Urothelium cell line (cell line): ENCODE results near the gene TAF15.
A peak's percentile ranks its signal among the peaks of the same experiment; 100 is the strongest.

Experiments used
- DNase-seq: peaks from one replicate; pipeline ENCODE4 v3.0.0; 2011; ENCODE audit warnings: low spot score, mixed read lengths
- FAIRE-seq: peaks from 2 replicates; lab custom pipeline; 2011; peaks lifted over from hg19 to GRCh38; lab: Jason Lieb, UNC

The TAF15 gene

DNA sequence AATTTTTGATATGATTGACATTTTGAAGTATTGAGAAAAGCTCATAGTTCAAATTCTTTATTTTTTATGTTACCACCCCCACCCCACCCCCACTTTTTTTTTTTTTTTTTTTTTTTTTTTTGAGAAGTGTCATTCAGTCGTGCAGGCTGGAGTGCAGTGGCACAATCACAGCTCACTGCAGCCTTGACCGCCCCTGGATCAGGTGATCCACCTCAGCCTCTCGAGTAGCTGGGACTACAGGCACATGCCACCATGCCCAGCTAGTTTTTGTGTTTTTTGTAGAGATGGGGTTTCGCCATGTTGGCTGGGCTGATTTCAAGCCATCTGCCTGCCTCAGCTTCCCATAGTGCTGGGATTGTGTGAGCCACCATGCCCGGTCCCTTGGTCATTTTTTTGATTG lies 7.4 kb downstream of the TAF15 start:
- no peak for FAIRE-seq

DNA sequence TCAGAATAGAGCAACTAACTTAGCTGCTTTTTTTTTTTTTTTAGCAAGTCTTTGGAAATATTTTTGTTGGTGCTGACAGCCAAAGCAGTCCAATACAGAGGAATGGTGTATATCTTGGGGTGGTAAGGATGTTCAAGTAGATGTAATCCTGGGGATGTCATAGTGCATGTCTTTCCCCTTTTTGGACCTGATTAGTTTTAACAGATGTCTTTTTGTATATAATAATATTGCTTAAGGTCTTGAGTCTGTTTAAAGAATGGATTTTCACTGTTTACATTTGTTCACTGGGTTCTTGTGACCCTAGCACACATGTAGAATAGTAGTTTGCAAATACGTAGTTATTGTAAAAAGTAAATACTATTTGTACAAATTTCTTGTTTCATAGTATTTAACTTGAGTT lies 7.9 kb downstream of the TAF15 start:
- FAIRE-seq (no peak), DNase-seq (no peak)

More for the DNA sequence above, 7.4 kb downstream of the TAF15 start:
- no peak for DNase-seq

DNA sequence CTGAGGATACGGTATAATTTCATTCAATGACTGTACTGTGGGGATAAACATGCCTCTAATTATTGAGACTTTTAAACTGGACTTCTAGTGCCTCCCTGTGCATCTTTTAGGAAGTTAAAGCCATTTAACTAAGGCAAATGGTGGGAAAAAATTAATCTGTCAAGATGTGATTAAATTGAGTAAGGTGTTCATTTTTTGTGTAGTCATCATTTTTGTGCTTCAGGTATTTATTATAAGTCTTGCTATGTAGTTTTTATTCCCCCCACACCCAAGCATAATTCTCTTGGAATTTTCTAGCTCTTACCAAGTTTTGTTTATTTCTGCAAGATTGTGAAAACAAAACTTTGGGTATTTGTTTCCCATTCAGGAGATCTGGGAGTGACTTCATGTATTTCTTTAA lies 10.2 kb downstream of the TAF15 start:
- DNase-seq (no peak), FAIRE-seq (no peak)

DNA sequence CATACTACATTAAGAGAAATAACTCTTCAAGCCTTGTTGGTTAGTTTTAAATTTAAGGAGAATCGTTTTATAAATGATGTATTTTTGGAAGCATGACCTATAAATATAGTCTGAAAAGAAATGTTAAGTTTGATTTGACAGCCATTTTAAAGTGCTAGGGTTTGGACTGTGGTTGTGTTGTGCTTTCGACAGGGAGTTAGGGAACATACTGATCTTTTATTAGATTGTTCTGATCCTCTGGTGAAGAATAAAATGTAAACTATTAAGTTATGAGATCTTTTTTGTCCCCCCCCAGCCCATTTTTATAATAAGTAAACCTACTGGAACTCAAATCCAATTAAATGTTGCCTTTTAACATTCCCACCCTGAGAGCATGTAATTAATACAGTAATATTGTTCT lies 12.0 kb downstream of the TAF15 start:
- FAIRE-seq (no peak), DNase-seq (no peak)

DNA sequence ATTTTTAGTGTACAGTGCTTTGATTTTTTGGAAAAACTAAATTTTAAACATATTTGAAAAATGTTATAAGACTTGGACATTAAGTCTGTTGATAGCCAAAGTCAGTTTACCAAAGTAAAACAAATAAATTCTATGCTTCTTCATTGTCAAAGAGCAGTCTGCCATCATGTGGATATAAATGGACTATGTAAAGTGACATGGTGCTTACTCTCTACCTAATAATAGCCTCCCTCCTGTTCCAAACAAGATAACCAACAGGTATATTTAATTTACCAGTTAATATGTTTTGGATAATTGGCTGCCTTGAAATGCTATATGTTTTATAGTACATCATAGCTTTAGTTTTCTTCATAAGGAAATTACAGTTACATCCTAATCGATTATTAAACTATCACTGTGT lies 15.9 kb downstream of the TAF15 start:
- FAIRE-seq = no peak

DNA sequence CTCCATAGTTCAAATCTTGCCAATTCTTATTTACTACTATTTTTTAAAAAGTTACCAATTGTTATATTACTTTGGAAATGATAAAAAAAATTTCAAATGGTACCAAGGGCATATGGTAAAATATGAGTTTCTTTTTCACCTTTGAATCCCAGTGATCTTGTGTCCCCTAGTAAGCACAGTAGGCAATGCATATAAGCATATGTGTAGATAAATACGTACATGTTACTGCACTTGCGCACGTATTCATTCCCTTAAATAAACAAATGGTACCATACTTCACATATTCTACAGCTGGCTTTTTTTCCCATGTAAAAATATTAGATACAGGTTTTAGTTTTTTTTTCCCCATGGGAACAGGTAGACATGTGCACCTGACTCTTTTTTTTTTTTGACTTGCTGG lies 31.8 kb downstream of the TAF15 start:
- DNase-seq (no peak), FAIRE-seq (no peak)

More for the DNA sequence above, 15.9 kb downstream of the TAF15 start:
- DNase-seq = no peak

DNA sequence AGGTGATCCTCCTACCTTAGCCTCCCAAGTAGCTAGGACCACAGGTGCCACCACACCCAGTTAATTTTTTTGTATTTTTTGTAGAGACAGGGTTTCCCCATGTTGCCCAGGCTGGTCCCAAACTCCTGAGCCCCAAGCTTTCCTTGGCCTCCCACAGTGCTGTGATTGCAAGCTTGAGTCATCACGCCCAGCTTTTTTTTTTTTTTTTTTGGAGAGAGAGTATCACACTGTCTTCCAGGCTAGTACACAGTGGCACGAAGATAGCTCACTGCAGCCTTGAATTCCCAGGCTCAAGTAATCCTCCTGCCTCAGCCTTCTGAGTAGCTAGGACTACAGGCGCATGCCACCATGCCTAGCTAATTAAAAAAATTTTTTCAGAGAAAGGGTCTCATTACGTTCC lies 32.2 kb downstream of the TAF15 start:
- no peak for DNase-seq
- no peak for FAIRE-seq

DNA sequence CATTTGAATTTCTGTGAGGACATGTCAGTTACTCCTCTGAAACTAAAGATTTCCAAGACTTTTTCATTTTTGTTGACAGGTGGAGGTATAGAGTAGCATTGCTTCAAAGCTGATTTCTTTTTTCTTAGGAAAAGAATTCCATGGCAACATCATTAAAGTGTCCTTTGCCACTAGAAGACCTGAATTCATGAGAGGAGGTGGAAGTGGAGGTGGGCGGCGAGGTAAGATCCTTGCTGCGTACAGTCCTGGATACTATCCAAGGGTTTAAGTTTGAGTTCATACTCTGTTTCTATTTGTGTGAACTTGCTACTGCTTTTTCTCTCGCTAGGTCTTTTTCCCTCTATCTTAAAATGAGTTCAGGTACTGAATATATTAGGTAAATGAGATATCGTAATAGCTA lies 33.0 kb downstream of the TAF15 start:
- DNase-seq (no peak), FAIRE-seq (no peak)

DNA sequence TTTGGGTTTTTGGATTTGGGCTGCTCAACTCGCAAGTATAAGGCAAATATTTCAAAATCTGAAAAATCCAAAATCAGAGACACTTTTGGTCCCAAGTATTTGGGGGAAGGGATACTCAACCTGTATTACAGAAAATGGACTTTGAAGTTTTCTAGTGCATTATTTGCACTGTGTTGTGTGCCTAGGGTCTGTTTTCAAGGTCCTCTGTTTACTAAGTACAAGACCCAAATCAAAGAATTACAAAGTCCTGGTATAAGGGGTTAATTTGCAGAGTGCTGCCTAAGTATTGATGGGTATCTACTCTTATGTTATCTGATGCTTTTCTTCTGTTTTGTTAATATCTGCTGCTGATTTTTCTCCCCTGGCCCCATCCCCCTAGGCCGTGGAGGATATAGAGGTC lies 34.4 kb downstream of the TAF15 start:
- no peak for FAIRE-seq

DNA sequence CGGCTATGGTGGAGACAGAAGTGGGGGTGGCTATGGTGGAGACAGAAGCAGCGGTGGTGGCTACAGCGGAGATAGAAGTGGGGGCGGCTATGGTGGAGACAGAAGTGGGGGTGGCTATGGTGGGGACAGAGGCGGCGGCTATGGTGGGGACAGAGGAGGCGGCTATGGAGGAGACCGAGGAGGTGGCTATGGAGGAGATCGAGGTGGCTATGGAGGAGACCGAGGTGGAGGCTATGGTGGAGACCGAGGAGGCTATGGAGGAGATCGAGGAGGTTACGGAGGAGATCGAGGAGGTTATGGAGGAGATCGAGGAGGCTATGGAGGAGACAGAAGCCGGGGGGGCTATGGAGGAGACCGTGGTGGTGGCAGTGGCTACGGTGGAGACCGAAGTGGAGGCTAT lies 35.3 kb downstream of the TAF15 start:
- DNase-seq = no peak
- FAIRE-seq = no peak

More for the DNA sequence above, 34.4 kb downstream of the TAF15 start:
- DNase-seq = no peak

DNA sequence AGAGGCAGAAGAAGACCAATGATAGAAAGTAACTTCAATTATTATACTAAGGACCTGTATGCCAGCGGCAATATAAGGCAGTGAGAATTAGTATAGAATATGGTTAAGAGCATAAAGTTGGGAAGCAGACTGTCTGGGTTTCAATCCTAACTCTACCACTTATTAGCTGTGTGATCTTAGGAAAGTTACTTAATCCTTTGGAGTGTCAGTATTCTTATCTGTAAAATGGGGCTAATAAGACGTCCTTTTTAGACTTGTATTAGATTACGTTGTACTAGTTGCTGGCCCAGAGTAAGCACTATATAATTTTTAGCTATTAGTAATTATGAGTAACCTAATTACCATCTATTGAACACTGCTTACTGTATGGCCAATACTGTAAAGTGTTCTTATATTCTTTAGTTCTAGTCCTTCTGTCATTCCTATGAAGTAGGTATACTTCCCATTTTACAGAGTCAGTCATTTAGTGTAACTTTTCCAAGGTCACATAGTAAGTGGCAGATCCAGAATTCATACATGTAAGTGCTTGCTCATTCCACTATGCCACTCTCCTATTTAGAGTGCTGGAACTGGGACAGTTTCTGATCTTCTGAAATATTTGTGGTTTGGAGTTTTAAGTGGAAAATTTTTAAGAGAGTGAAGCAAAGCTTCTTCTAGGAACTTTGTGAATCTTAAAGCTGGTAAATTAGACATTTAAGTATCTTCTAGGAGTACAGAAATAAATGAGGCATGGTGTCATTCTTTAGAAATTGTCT lies 36.9 kb downstream of the TAF15 start:
- no peak for DNase-seq

DNA sequence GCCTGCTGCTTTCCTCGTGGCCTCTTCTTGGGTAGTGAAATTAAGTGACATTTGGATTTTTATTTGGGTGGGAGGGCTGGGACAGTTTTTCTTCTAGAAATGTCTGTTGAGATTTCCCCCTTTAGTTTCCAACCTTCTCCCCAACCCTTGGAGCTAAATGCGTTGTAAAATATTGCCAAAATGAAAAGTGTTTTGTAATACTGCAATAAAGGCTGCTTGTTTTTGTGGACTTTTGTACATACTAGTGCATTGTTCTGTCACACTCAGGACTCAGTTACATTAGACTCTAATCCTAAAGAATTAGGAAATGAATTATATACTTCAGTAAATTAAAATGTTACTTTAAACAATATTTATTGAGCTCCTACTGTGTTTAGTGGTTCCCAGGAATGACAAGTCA lies 37.7 kb downstream of the TAF15 start:
- no peak for FAIRE-seq
- no peak for DNase-seq

More for the DNA sequence above, 36.9 kb downstream of the TAF15 start:
- no peak for FAIRE-seq

DNA sequence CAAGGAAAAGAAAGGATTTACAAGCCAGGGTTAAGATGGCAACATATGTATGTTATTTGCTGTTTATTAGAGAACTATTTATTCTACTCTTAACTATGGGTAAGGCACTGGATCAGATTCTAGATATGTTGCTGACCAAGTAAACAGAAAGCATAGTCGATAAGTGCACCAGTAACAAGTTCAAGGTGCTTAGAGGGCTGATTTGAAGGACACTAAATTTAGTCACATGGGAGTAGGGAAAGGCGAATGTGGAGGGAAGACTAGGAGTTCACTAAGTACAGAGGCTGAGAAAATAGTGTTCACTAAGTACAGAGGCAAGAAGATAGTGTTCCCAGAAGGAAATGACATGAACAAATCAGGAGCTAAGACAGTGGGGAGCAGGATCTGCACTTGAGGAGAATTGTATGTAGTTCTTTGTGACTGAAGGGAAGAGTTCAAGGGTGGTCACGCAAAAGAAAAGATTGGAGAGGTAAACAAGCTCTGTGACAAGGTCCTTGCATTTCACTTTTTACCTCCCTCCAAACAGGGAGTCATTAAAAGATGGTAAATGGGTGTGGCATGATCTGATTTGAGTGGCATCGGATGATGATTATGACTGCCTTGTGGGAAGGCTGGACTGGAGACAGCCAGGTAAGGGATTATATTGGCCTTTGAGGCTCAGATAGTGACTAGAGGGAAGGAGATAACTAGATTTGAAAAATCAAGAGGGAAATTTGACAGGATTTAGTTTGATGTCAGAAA lies 38.5 kb downstream of the TAF15 start:
- no peak for FAIRE-seq

DNA sequence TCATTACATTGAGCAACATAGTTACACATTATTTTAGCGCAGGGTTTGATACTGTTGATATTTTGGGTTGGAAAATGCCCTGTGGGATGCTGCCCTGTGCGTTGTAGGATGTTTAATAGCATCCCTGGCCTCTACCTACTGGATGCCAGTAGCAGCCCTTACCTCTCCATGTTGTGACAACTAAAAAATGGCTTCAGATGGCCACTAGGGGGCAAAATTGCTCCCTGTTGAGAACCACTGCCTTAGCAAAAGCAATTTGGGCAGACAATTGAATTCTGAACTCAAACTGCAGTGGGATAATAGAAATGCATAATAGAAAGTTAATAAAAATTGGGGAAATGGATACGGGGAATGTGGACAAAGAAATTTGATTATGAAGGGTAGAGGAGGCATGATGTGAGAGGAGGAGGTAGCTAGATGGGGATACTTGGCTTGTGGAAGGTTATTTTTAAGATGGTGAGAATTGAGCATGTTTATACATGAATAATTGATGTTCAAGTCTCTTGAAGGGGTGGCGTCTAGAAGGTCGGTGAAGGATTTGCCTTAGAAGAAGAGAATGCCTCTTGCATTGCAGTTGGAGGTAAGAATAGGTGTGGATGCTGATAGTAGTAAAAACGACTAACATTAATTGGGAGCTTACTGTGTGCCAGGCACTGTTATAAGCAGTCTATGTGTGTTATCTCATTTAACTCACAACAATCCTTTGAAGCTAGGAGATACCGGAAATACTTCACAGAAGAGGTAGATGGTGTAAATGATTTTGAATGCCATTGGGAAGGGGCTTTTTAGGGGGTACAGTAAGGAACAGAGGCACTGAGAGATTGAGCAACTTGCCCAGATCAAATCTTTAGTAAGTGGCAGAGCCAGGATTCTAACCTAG lies 40.4 kb downstream of the TAF15 start:
- DNase-seq (peak; percentile 52), FAIRE-seq (no peak)

More for the DNA sequence above, 38.5 kb downstream of the TAF15 start:
- DNase-seq = no peak

DNA sequence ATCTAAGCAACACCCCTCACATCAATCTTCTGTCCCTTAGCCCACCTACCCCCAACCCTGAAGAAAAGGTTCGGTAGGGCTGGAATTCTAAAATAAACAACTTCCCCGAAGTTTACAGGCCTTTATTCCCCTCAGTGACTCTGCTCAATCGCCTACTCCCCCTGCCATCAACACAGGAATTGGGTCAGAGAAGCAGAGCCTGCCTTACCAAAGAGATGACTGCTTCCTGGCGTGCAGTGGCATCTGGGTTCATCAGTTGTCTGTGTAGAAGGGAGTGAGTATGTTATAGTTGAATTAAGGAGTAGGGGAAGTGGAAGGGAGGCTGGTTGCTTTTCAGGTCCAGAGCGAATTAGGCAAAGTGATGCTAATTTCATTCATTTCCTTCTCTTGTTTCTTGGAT lies 46.7 kb downstream of the TAF15 start:
- DNase-seq (no peak), FAIRE-seq (no peak)

DNA sequence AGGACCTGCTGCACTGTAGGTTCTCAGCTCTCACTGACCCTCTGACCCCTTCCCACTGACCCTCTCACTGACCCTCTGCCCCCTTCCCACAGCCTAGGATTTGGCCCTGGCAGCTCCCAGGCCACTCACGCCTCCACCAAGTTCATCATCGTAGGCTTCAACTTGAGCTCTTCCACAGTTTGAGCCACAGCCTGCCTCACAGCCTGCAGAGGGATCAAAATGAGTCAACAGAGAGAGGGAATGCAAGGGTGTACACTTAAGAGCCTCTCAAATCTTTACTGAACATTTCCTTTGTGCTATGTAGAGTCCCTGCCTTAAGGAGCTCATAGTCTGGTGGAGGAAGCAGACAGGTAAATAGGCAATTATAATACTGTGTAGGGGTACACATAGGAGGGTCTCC lies 47.3 kb downstream of the TAF15 start:
- no peak for DNase-seq
- no peak for FAIRE-seq

DNA sequence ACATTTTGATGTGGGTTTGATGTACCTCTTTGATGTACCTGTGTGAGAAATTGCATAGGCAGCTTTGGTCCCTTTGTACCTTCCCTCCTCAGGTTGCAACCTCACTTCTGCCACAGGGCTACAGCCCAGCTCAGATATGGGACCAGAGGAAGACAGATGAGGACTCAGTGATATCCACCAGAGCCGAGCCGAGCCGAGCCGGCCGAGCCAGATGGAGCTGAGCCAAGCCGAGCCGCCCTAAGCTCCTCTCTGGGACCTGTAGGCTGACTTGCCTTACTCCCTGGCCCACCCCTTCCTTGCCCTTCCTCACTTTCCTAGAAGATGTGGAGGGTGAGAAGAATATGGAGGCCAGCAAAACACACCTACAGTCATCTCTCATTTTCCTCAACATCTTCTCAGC lies 55.6 kb downstream of the TAF15 start:
- DNase-seq = no peak
- no peak for FAIRE-seq

DNA sequence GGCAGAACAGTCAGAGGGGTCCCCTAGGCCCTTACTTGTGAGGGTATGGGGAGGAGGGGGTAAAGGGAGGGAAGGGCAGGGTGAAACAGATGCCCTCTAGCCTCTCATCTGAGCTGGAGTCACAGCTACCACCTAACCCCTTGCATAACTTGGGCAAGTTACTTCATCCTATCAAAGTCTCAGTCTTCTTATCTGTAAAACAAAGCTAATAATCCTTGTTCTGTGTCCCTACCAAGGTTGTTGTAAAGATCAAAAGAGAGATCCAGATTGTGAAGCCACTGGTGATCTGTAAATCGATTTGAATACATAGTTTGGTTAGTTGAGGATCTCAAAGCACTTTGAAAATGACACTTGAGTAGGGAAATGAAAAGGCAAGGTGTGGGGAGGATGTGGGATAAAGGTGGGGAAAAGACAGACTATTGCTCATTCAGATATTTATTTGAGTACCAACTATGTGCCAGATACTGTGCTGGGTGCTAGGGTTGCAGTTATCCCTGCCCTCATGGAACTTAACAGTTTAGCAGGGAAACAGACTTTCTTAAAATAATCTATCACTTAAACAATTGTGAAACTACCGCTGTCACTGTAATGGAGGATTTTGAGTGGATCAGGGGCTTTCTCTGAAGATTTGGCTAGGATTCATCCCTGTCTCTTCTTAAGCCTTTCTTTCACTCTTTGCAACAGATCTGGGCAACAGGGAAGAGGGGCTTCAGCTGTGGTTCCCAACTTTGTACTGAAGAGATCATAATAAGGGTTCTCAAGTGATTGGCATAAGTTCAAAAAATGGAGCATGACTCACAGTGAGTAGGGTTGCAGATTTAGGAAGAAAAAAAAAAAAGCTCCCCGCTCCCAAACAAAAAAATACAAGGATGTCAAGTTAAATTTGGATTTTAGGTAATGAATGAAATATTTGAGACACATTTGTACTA lies 56.4 kb downstream of the TAF15 start:
- DNase-seq = peak; percentile 29
- FAIRE-seq = no peak

DNA sequence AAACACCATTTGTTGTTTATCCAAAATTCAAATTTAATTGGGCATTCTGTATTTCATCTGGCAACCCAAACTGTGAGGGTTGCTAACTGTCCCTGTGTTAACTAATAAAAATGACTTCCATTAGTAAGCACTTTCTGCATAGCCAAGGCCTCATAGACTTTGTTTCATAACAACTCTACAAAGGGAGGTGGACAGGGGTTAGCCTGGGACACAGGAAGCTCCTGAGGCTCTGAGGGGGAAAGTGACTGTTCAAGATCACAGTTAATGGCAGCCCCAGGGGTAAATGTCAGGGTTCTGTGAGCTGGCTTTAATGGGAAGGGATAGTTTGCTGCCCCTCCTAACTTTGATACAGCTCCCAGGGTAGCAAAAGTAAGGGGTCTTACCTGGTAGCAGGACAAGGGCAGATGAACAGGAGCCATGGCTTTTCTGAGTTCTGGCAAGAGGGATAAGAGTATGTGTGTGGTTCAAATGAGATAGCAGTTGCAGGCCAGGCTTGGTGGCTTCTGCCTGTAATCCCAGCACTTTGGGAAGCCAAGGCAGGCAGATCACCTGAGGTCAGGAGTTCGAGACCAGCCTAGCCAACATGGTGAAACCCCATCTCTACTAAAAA lies 57.2 kb downstream of the TAF15 start:
- FAIRE-seq = no peak
- peak; percentile 12 for DNase-seq

DNA sequence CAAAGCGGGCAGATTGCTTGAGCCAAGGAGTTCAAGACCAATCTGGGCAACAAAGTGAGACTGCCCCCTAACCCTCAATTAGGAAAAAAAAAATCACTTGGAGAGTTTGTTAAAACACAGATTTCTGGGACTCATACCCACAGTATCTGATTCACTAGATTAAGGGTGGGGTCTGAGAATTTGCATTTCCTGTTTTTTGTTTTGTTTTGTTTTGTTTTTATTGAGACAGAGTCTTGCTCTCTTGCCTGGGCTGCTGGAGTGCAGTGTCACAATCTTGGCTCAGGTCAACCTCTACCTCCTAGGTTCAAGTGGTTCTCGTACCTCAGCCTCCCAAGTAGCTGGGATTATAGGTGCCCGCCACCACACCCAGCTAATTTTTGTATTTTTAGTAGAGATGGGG lies 58.3 kb downstream of the TAF15 start:
- FAIRE-seq (no peak), DNase-seq (no peak)
